HepG2 (cell line): ENCODE results near the gene ZNF454. TPM values are rescaled to one million over a fixed set of nuclear protein-coding genes. Genes with fewer than 3 reads are reported as not detected.
A peak's percentile ranks its signal among the peaks of the same experiment; 100 is the strongest.

ENCODE experiments used
- TCF12 ChIP-seq, 2 experiments: fragments of 450-650 bp in 1 of 2; sonication (generic) in 1 of 2; formaldehyde crosslinking in 1 of 2; IDR thresholded peaks; 2 replicates each; pipeline versions ENCODE4 v1.6.1 to v1.8.0; 2017 to 2022; ENCODE audit warnings: antibody characterized with exemption in 1 of 2, mild to moderate bottlenecking in 1 of 2, missing genetic modification reagents in 1 of 2, moderate library complexity in 1 of 2
- U2AF1 ChIP-seq: fragments of 200-400 bp; formaldehyde crosslinking; optimal IDR thresholded peaks from 2 replicates; pipeline ENCODE3; 2017; ENCODE audit warnings: mild to moderate bottlenecking, low read depth, low read length
- U2AF2 ChIP-seq: fragments of 200-400 bp; formaldehyde crosslinking; IDR thresholded peaks from 2 replicates; pipeline ENCODE4 v1.6.1; 2017; ENCODE audit warnings: low read depth, mild to moderate bottlenecking, low read length
- ZFP82 ChIP-seq: sonication (generic); formaldehyde crosslinking; IDR thresholded peaks from 2 replicates; pipeline ENCODE4 v1.5.1; 2020; ENCODE audit warnings: mild to moderate bottlenecking, missing genetic modification reagents, borderline replicate concordance
- ZKSCAN1 ChIP-seq: fragments of 150-350 bp; IDR thresholded peaks from 2 replicates; pipeline ENCODE4 v1.6.1; 2014; ENCODE audit warnings: low read length
- ZNF296 ChIP-seq: sonication (generic); formaldehyde crosslinking; conservative IDR thresholded peaks from 2 replicates; pipeline ENCODE4 v1.5.0; 2020; ENCODE audit warnings: mild to moderate bottlenecking, missing genetic modification reagents
- ZNF382 ChIP-seq: sonication (generic); formaldehyde crosslinking; IDR thresholded peaks from 2 replicates; pipeline ENCODE4 v1.5.0; 2020; ENCODE audit warnings: missing genetic modification reagents, mild to moderate bottlenecking, borderline replicate concordance
- polyA plus RNA-seq, 8 experiments: library from polyadenylated mRNA; depleted of rRNA in 3 of 8; stranded (reverse) in 7 of 8; unstranded in 1 of 8; fragments of >200 nt; fragmentation: Illumina TruSeq in 4 of 8; extraction: Trizol in 4 of 8; gene quantifications; 2 replicates each; pipeline versions ENCODE4 v1.2.1 to v1.2.3, GENCODE V29; 2011 to 2016; ENCODE audit warnings: low read depth in 4 of 8, missing spikeins in 1 of 8, mixed read lengths in 1 of 8; ENCODE audit not compliant: insufficient read depth in 1 of 8
- total RNA-seq, 5 experiments: library from RNA; depleted of rRNA; stranded (reverse); fragments of >200 nt; fragmentation: Illumina TruSeq; extraction: Trizol; gene quantifications; 2 replicates each; pipeline ENCODE4 v1.2.3, GENCODE V29; 2016; ENCODE audit warnings: low read depth in 1 of 5
- TF ChIP-seq, protein P1 (sequence below): sonication (generic); formaldehyde crosslinking; IDR thresholded peaks from 2 replicates; pipeline ENCODE4 v1.5.1; 2020; ENCODE audit warnings: mild to moderate bottlenecking, missing genetic modification reagents, borderline replicate concordance
- TF ChIP-seq, protein P2 (sequence below): sonication (generic); formaldehyde crosslinking; IDR thresholded peaks from 2 replicates; pipeline ENCODE4 v1.4.0; 2020; ENCODE audit warnings: missing genetic modification reagents, borderline replicate concordance
- TF ChIP-seq, protein P3 (sequence below): sonication (generic); formaldehyde crosslinking; conservative IDR thresholded peaks from 2 replicates; pipeline ENCODE4 v1.8.0; 2022; ENCODE audit warnings: mild to moderate bottlenecking, moderate library complexity, missing genetic modification reagents
- TF ChIP-seq, protein P4 (sequence below): sonication (generic); formaldehyde crosslinking; IDR thresholded peaks from 2 replicates; pipeline ENCODE4 v1.9.0; 2021; ENCODE audit warnings: mild to moderate bottlenecking, missing genetic modification reagents

ZNF454 gene
- total and polyA plus RNA-seq, 2 of the 13 experiments (the other 11 are each of a cell fraction or from before 2014, with no cell fraction given), result 0.16 TPM; not detected in 1

DNA sequence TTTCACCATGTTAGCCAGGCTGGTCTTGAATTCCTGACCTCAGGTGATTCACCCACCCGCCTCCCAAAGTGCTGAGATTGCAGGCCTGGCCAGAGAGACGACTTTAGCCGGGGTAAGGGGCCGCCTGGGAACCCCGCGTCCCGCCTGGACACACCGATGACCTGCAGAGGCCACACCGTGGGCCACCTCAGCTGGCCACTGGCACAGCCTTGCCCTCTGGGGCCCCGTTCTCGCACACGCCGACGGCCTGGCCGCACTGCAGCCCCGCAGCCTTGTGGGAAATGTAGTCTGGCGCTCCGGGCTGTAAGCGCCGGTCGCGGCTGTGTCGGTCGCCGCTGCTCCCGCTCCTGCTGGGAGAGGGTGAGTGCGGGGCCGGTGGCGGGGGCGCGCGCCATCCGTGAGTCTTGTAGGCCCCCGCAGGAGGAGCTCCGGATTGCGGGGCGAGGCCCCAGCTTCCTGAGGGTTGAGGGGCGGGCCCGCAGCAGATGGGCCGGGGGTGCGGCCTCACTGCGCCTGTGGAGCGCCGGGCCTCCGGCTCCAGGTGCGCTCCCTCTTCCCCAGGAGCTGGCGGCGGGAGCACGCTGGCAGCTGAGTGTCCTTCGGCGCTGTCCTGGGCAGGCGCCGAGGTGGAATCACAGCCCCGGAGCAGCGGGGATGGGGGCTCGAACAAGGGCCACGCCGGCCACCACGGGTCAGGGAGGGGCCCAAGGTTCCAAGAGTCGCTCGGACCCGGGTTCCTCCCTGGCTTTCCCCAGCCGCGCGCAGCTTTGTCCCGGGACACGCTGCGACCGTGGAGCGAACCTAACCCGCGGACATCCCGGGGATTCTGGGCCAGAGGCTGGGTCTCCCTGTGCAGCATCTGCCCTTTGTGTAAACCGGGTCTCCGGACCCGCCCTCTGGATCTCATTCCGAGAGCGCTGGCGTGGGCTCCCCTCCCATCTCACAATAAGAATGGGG, 45.1 kb upstream of the ZNF454 start, which contains the start of gene ZFP2 (continued):
- TF ChIP-seq, protein P1, sequence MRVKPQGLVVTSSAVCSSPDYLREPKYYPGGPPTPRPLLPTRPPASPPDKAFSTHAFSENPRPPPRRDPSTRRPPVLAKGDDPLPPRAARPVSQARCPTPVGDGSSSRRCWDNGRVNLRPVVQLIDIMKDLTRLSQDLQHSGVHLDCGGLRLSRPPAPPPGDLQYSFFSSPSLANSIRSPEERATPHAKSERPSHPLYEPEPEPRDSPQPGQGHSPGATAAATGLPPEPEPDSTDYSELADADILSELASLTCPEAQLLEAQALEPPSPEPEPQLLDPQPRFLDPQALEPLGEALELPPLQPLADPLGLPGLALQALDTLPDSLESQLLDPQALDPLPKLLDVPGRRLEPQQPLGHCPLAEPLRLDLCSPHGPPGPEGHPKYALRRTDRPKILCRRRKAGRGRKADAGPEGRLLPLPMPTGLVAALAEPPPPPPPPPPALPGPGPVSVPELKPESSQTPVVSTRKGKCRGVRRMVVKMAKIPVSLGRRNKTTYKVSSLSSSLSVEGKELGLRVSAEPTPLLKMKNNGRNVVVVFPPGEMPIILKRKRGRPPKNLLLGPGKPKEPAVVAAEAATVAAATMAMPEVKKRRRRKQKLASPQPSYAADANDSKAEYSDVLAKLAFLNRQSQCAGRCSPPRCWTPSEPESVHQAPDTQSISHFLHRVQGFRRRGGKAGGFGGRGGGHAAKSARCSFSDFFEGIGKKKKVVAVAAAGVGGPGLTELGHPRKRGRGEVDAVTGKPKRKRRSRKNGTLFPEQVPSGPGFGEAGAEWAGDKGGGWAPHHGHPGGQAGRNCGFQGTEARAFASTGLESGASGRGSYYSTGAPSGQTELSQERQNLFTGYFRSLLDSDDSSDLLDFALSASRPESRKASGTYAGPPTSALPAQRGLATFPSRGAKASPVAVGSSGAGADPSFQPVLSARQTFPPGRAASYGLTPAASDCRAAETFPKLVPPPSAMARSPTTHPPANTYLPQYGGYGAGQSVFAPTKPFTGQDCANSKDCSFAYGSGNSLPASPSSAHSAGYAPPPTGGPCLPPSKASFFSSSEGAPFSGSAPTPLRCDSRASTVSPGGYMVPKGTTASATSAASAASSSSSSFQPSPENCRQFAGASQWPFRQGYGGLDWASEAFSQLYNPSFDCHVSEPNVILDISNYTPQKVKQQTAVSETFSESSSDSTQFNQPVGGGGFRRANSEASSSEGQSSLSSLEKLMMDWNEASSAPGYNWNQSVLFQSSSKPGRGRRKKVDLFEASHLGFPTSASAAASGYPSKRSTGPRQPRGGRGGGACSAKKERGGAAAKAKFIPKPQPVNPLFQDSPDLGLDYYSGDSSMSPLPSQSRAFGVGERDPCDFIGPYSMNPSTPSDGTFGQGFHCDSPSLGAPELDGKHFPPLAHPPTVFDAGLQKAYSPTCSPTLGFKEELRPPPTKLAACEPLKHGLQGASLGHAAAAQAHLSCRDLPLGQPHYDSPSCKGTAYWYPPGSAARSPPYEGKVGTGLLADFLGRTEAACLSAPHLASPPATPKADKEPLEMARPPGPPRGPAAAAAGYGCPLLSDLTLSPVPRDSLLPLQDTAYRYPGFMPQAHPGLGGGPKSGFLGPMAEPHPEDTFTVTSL, result no peak
- no peak for TF ChIP-seq U2AF1
- TF ChIP-seq ZNF382 (CRISPR knock-in tag), result no peak
- TF ChIP-seq ZNF296, result no peak
- TF ChIP-seq, protein P2, sequence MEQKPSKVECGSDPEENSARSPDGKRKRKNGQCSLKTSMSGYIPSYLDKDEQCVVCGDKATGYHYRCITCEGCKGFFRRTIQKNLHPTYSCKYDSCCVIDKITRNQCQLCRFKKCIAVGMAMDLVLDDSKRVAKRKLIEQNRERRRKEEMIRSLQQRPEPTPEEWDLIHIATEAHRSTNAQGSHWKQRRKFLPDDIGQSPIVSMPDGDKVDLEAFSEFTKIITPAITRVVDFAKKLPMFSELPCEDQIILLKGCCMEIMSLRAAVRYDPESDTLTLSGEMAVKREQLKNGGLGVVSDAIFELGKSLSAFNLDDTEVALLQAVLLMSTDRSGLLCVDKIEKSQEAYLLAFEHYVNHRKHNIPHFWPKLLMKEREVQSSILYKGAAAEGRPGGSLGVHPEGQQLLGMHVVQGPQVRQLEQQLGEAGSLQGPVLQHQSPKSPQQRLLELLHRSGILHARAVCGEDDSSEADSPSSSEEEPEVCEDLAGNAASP, result no peak
- TF ChIP-seq, protein P3, sequence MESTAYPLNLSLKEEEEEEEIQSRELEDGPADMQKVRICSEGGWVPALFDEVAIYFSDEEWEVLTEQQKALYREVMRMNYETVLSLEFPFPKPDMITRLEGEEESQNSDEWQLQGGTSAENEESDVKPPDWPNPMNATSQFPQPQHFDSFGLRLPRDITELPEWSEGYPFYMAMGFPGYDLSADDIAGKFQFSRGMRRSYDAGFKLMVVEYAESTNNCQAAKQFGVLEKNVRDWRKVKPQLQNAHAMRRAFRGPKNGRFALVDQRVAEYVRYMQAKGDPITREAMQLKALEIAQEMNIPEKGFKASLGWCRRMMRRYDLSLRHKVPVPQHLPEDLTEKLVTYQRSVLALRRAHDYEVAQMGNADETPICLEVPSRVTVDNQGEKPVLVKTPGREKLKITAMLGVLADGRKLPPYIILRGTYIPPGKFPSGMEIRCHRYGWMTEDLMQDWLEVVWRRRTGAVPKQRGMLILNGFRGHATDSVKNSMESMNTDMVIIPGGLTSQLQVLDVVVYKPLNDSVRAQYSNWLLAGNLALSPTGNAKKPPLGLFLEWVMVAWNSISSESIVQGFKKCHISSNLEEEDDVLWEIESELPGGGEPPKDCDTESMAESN (CRISPR knock-in tag), result no peak
- TF ChIP-seq TCF12 (IDR thresholded peaks at IDR 0.05), result no peak
- 0 out of 2 replicates have a peak, but pooled peaks have one; percentile 45 for TF ChIP-seq TCF12 (CRISPR knock-in tag; IDR thresholded peaks at IDR 0.05)
- TF ChIP-seq, protein P4, sequence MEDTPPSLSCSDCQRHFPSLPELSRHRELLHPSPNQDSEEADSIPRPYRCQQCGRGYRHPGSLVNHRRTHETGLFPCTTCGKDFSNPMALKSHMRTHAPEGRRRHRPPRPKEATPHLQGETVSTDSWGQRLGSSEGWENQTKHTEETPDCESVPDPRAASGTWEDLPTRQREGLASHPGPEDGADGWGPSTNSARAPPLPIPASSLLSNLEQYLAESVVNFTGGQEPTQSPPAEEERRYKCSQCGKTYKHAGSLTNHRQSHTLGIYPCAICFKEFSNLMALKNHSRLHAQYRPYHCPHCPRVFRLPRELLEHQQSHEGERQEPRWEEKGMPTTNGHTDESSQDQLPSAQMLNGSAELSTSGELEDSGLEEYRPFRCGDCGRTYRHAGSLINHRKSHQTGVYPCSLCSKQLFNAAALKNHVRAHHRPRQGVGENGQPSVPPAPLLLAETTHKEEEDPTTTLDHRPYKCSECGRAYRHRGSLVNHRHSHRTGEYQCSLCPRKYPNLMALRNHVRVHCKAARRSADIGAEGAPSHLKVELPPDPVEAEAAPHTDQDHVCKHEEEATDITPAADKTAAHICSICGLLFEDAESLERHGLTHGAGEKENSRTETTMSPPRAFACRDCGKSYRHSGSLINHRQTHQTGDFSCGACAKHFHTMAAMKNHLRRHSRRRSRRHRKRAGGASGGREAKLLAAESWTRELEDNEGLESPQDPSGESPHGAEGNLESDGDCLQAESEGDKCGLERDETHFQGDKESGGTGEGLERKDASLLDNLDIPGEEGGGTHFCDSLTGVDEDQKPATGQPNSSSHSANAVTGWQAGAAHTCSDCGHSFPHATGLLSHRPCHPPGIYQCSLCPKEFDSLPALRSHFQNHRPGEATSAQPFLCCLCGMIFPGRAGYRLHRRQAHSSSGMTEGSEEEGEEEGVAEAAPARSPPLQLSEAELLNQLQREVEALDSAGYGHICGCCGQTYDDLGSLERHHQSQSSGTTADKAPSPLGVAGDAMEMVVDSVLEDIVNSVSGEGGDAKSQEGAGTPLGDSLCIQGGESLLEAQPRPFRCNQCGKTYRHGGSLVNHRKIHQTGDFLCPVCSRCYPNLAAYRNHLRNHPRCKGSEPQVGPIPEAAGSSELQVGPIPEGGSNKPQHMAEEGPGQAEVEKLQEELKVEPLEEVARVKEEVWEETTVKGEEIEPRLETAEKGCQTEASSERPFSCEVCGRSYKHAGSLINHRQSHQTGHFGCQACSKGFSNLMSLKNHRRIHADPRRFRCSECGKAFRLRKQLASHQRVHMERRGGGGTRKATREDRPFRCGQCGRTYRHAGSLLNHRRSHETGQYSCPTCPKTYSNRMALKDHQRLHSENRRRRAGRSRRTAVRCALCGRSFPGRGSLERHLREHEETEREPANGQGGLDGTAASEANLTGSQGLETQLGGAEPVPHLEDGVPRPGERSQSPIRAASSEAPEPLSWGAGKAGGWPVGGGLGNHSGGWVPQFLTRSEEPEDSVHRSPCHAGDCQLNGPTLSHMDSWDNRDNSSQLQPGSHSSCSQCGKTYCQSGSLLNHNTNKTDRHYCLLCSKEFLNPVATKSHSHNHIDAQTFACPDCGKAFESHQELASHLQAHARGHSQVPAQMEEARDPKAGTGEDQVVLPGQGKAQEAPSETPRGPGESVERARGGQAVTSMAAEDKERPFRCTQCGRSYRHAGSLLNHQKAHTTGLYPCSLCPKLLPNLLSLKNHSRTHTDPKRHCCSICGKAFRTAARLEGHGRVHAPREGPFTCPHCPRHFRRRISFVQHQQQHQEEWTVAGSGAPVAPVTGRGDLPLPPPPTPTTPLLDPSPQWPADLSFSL (CRISPR knock-in tag), result no peak
- TF ChIP-seq ZFP82 (CRISPR knock-in tag), result 0 out of 2 replicates have a peak, but pooled peaks have one; percentile 52
- no peak for TF ChIP-seq ZKSCAN1
- no peak for TF ChIP-seq U2AF2
